Smooth muscle cell of bladder (primary cell): Measurements from ENCODE around the gene DEFB114. TPM values are rescaled to one million over a fixed set of nuclear protein-coding genes. Genes with fewer than 3 reads are reported as not detected.

Source experiments
- total RNA-seq: library from RNA; depleted of rRNA; stranded (reverse); fragments of >200 nt; gene quantifications from 2 replicates; pipeline ENCODE4 v1.2.3, GENCODE V29; 2014

The DEFB114 gene
- not detected in 2 replicates for total RNA-seq

DNA sequence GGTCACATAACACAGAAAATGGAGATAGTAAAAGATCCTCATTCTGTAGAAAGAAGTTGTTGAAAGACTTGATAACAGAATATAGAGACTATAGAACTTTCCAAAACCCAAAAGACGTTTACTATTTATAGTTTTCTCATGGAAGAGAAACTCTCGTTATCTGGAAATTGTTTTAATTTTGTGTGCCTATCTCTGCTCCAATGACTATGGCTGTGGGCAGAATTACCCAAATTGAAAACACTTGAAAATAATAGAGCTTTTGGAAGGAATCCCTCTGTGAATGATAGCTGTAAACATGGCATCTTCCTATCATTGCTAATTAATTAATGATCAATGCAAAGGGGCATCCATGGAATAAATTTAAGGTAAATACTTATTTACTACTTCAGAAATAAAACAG lies at the start of gene DEFB114:
DEFB114 (minus strand) TSS at position 101 of the 400 bp plus-strand sequence; CDS start at position 42, 59 bp downstream.

DNA sequence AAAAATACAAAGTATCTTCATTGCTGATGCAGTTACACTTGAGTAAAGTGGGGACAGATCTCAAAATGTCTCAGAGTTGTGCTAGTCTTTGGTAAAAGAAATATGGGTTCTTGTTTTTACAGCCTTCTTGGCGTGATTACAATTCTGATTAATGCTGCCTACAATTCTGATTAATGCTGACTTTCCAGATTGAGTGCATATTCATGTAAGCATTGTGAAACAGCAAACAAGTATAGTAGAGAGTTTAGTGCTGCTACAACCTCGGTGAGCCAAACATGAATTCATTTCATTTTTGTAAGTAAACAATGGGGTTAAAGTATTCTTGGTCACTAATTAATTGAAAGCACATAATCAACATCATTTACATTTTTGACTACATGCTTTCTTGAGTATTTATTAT lies 5.6 kb upstream of the DEFB114 start, which contains the start of gene DEFB113:
DEFB113 (minus strand) TSS at position 21 of the 400 bp plus-strand sequence; CDS start at position 21, 0 bp downstream.

Other genes with a start within 250 kb of the DEFB114 start
- gene CRISP3, start 219.8 kb downstream of the DEFB114 start, total RNA-seq: not detected in 2 replicates
- not detected in 2 replicates for gene PGK2, start 176.9 kb downstream of the DEFB114 start, total RNA-seq
- gene CRISP1, start 97.6 kb downstream of the DEFB114 start, total RNA-seq: not detected in 2 replicates
- gene DEFB113, start 5.5 kb upstream of the DEFB114 start, total RNA-seq: not detected in 2 replicates
- gene DEFB110, start 57.8 kb upstream of the DEFB114 start, total RNA-seq: not detected in 2 replicates
- gene DEFB112, start 85.8 kb upstream of the DEFB114 start, total RNA-seq: not detected in 2 replicates